ENCODE measurements around the gene PLVAP. TPM values are rescaled to one million over a fixed set of nuclear protein-coding genes. Genes with fewer than 3 reads are reported as not detected.

Gene PLVAP
- total and polyA plus RNA-seq, 9 of the 15 experiments (the other 6 are each of a cell fraction or from before 2014, with no cell fraction given): 0.09 to 0.84 (median 0.51) TPM; not detected in 4

- TF ChIP-seq ATF1 (CRISPR knock-in tag; IDR thresholded peaks at IDR 0.05): no peak
- no peak for TF ChIP-seq ATF1 (tag; IDR thresholded peaks at IDR 0.05)
- no peak for TF ChIP-seq SETDB1 (IDR thresholded peaks at IDR 0.05; ENCODE audit: low read length)
- TF ChIP-seq SIN3A (IDR thresholded peaks at IDR 0.05; ENCODE audit: borderline replicate concordance in 2 of 2, control insufficient read depth in 1 of 2, low read depth in 2 of 2, low read length in 2 of 2): peak in 1 of 2 experiments; percentile 40; a peak in 2 of 4 replicates
- no peak for TF ChIP-seq SRSF7 (optimal IDR thresholded peaks at IDR 0.05; ENCODE audit: low read depth, low read length)
- TF ChIP-seq TAF9B (IDR thresholded peaks at IDR 0.05; ENCODE audit: partially characterized antibody): no peak
- no peak for TF ChIP-seq EHMT2 (IDR thresholded peaks at IDR 0.05)
- no peak for TF ChIP-seq SRSF9 (IDR thresholded peaks at IDR 0.05; ENCODE audit: borderline replicate concordance, low read depth, low read length)
- no peak for TF ChIP-seq PTTG1 (tag; IDR thresholded peaks at IDR 0.05; ENCODE audit: low read depth)
- TF ChIP-seq ZNF707 (CRISPR knock-in tag; conservative IDR thresholded peaks at IDR 0.05): no peak
- TF ChIP-seq KAT7 (CRISPR knock-in tag; IDR thresholded peaks at IDR 0.05; ENCODE audit: borderline replicate concordance): 0 out of 2 replicates have a peak, but pooled peaks have one; percentile 59
- peak; percentile 73 for TF ChIP-seq ZNF583 (CRISPR knock-in tag; IDR thresholded peaks at IDR 0.05)
- peak; percentile 16 for TF ChIP-seq PHF20 (IDR thresholded peaks at IDR 0.05; ENCODE audit: partially characterized antibody)
- no peak for TF ChIP-seq GTF2E2 (tag; IDR thresholded peaks at IDR 0.05)
- TF ChIP-seq MEF2A (IDR thresholded peaks at IDR 0.05; ENCODE audit: control insufficient read depth, low read depth, low read length): no peak
- no peak for TF ChIP-seq IRF2 (CRISPR knock-in tag; IDR thresholded peaks at IDR 0.05)
- no peak for TF ChIP-seq FOXA3 (CRISPR knock-in tag; conservative IDR thresholded peaks at IDR 0.05 in 1 of 2, IDR thresholded peaks at IDR 0.05 in 1 of 2)
- no peak for TF ChIP-seq ZBTB34 (CRISPR knock-in tag; IDR thresholded peaks at IDR 0.05)
- no peak for TF ChIP-seq STAG1 (CRISPR knock-in tag; IDR thresholded peaks at IDR 0.05; ENCODE audit: borderline replicate concordance)
- no peak for TF ChIP-seq ATF4 (CRISPR knock-in tag; IDR thresholded peaks at IDR 0.05)
- TF ChIP-seq SRSF3 (IDR thresholded peaks at IDR 0.05; ENCODE audit: insufficient read depth, low read length): no peak
- no peak for TF ChIP-seq CBX1 (IDR thresholded peaks at IDR 0.05; ENCODE audit: low read depth)
- no peak for TF ChIP-seq ELF2 (CRISPR knock-in tag; IDR thresholded peaks at IDR 0.05)
- no peak for TF ChIP-seq SMARCA5 (IDR thresholded peaks at IDR 0.05)
- TF ChIP-seq SMAD2 (IDR thresholded peaks at IDR 0.05; ENCODE audit: low read depth, low read length): no peak
These were observed 39.3 kb downstream of the PLVAP start (continued) for GRCh38 chr19:17337675-17338432.

Data from K562 (cell line).